ENCODE results near the gene PODN. TPM values are rescaled to one million over a fixed set of nuclear protein-coding genes. Genes with fewer than 3 reads are reported as not detected.

The PODN gene
- total RNA-seq, 1 experiment from 2014 or later, result not detected

DNA sequence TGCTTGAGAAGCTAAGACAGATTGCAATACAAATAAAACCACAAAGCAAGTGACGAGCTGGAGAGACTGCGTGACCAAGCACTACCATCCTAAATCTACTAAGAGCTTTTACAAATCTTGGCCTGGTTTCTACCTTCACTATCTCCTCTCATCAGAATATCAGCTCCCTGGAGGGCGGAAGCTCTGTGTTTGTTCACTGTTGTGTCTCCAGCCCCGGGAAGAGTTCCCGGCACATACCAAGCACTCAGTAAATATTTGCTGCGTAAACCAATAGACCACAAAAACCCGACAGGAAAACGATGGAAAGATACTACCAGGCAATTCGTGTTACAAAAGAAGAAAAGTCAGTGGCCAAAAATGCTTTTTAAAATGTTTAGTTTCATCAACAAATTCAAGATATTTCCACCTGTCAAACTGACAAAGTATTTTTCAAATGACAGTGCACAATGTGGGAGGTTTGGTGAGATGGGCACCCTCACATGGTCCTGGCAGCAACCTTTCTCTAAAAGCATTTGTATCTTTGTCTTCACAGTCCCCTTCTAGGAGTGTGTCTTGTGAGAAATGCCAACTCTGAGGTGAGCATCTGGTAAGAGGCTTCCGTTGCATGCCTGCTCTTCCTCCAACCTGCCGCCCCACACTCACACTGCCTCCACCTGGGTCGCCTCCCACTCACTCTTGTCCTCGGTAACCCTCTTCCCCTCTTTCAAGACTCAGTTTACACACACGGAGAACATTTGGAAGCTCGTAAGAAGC lies 45.7 kb downstream of the PODN start:
- Histone ChIP-seq H3K4me1 (ENCODE audit: insufficient read depth, low read length, poor library complexity, severe bottlenecking) (peaks cover 11% of the 10 kb centered on the region), H3K4me3 (ENCODE audit: low read depth, low read length, poor library complexity, severe bottlenecking) (no peak overlapping the region), H3K9me3 (ENCODE audit: low read depth, low read length, poor library complexity, severe bottlenecking) (no peaks in the 10 kb centered on the region), H3K36me3 (ENCODE audit: insufficient read depth, low read length, poor library complexity, severe bottlenecking) (no peaks in the 10 kb centered on the region), H3K27me3 (replicated peaks; ENCODE audit: insufficient read depth, low read depth, low read length, poor library complexity) (no peaks in the 10 kb centered on the region), H3K27ac (ENCODE audit: low read depth, low read length, poor library complexity, severe bottlenecking) (no peak overlapping the region)
- no peak for DNase-seq (ENCODE audit: low spot score)
- ChIA-PET POLR2A (ENCODE audit: low non-redundant PET) (no interaction called here), CTCF (interaction anchor here (0.6 kb wide), 1 partner anchor 414 kb away, joined by 3 read pairs; no protein-coding TSS in a partner anchor)
- intact Hi-C loops (cut with micrococcal nuclease; ENCODE audit: unreplicated experiment), result no loop called here
- BruUV-seq (replicated peaks), result no TSS peak
- TF ChIP-seq, protein P1, sequence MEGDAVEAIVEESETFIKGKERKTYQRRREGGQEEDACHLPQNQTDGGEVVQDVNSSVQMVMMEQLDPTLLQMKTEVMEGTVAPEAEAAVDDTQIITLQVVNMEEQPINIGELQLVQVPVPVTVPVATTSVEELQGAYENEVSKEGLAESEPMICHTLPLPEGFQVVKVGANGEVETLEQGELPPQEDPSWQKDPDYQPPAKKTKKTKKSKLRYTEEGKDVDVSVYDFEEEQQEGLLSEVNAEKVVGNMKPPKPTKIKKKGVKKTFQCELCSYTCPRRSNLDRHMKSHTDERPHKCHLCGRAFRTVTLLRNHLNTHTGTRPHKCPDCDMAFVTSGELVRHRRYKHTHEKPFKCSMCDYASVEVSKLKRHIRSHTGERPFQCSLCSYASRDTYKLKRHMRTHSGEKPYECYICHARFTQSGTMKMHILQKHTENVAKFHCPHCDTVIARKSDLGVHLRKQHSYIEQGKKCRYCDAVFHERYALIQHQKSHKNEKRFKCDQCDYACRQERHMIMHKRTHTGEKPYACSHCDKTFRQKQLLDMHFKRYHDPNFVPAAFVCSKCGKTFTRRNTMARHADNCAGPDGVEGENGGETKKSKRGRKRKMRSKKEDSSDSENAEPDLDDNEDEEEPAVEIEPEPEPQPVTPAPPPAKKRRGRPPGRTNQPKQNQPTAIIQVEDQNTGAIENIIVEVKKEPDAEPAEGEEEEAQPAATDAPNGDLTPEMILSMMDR (conservative IDR thresholded peaks at IDR 0.05; ENCODE audit: low read depth, low read length), result no peak
- no peak for TF ChIP-seq EZH2 (IDR thresholded peaks at IDR 0.05; ENCODE audit: borderline replicate concordance, low read depth, low read length, poor library complexity, severe bottlenecking)

DNA sequence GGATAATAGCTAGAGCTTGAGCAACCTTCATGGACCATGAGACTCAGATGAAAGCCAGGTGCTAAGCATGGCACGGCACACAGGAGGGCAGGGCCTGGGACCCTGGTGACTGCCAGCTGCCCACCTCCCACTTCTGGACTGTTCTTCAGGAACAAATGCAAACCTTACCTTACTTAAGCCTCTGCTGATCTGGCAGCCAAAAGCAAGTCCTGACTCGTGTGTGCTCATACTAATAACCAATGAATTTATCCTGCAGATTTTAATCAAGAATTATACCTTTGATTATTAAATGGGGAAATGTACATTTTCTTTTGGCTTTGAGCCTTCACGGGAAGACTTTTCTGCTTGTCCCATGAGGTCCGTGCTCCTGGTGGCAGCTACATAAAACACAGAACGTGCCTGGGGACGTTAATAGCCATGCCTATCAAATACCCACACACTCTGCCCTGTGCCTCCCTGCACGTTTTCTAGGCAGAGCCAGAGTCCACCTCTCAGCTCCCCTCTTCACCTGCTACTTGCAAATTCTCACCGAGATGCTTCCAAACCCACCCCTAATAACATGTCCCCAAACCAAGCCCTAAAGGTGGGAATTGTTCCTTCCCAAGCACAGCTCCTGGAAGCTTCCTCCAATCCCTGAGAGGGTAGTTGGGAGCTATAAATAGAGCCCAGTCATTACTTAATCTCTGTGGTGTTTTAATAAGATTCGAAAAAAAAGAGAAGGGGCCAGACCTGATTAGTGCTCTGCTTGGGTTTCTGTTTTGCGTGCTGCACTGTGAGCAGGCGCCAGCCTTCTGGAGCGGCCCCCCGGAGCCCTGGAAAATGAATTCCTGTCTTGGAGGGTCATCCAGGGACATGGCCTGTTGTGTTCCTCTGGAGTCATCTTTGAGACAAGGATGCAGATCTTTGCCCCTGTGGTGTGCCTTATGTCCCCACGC lies 46.9 kb downstream of the PODN start:
- peaks cover 11% of the 10 kb centered on the region for H3K4me1 ChIP-seq (ENCODE audit: insufficient read depth, low read length, poor library complexity, severe bottlenecking)
- H3K27me3 ChIP-seq (replicated peaks; ENCODE audit: insufficient read depth, low read depth, low read length, poor library complexity), result no peaks in the 10 kb centered on the region

DNA sequence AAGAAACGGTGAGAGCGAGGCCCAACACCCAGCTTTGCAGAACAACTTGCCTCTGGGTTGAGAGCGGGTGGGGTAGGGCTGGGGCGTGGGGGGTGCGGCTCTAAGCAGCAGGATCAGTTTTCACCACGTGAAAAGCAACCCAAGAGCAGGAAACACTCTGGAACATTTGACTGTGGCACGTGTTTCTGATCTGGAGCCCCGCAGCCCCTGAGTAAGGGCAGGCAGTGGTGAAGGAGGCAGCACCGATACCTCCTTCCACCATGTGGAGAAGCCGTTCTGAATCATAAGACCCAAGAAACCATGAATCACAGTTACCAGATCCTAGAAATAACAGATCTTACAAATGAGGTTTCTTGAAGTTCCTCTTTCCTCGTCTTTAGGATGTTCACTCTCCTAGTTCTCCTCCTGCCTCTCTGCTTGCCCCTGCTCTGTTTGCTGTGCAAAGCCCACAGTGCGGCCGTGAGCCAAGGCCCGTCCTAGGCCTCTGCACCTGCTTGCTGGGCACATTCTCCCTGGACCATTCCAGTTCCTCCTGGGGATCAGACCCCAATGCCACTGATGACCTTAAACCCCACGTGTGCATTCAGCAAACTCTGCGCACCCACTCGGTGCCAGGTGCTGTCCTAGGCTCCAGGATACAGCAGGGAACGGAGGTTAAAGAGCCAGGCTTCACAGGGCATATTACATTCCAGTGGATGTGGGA lies 48.5 kb downstream of the PODN start:
- no peak overlapping the region for H3K27ac ChIP-seq (ENCODE audit: low read depth, low read length, poor library complexity, severe bottlenecking)
- no peaks in the 10 kb centered on the region for H3K9me3 ChIP-seq (ENCODE audit: low read depth, low read length, poor library complexity, severe bottlenecking)
- H3K36me3 ChIP-seq (ENCODE audit: insufficient read depth, low read length, poor library complexity, severe bottlenecking), result no peaks in the 10 kb centered on the region
- CTCF ChIA-PET, result no interaction called here
- no peaks in the 10 kb centered on the region for H3K27me3 ChIP-seq (replicated peaks; ENCODE audit: insufficient read depth, low read depth, low read length, poor library complexity)
- POLR2A ChIA-PET (ENCODE audit: low non-redundant PET), result no interaction called here
- intact Hi-C loops (cut with micrococcal nuclease; ENCODE audit: unreplicated experiment), result no loop called here
- no TSS peak for BruUV-seq (replicated peaks)
- no peak for TF ChIP-seq EZH2 (IDR thresholded peaks at IDR 0.05; ENCODE audit: borderline replicate concordance, low read depth, low read length, poor library complexity, severe bottlenecking)
- TF ChIP-seq, protein P1 (conservative IDR thresholded peaks at IDR 0.05; ENCODE audit: low read depth, low read length), result no peak
- H3K4me3 ChIP-seq (ENCODE audit: low read depth, low read length, poor library complexity, severe bottlenecking), result no peak overlapping the region
- H3K4me1 ChIP-seq (ENCODE audit: insufficient read depth, low read length, poor library complexity, severe bottlenecking), result peaks cover 11% of the 10 kb centered on the region
- no peak for DNase-seq (ENCODE audit: low spot score)

More for the DNA sequence above, 46.9 kb downstream of the PODN start:
- Histone ChIP-seq H3K36me3 (ENCODE audit: insufficient read depth, low read length, poor library complexity, severe bottlenecking) (no peaks in the 10 kb centered on the region), H3K27ac (ENCODE audit: low read depth, low read length, poor library complexity, severe bottlenecking) (no peak overlapping the region), H3K9me3 (ENCODE audit: low read depth, low read length, poor library complexity, severe bottlenecking) (no peaks in the 10 kb centered on the region), H3K4me3 (ENCODE audit: low read depth, low read length, poor library complexity, severe bottlenecking) (no peak overlapping the region)
- no TSS peak for BruUV-seq (replicated peaks)
- POLR2A ChIA-PET (ENCODE audit: low non-redundant PET), result no interaction called here
- DNase-seq (ENCODE audit: low spot score), result no peak
- CTCF ChIA-PET, result no interaction called here
- TF ChIP-seq EZH2 (IDR thresholded peaks at IDR 0.05; ENCODE audit: borderline replicate concordance, low read depth, low read length, poor library complexity, severe bottlenecking), result no peak
- TF ChIP-seq, protein P1 (conservative IDR thresholded peaks at IDR 0.05; ENCODE audit: low read depth, low read length), result no peak
- intact Hi-C loops (cut with micrococcal nuclease; ENCODE audit: unreplicated experiment), result no loop called here

Data from A673 (cell line).